ENCODE measurements around the gene LTO1.

LTO1 gene

DNA sequence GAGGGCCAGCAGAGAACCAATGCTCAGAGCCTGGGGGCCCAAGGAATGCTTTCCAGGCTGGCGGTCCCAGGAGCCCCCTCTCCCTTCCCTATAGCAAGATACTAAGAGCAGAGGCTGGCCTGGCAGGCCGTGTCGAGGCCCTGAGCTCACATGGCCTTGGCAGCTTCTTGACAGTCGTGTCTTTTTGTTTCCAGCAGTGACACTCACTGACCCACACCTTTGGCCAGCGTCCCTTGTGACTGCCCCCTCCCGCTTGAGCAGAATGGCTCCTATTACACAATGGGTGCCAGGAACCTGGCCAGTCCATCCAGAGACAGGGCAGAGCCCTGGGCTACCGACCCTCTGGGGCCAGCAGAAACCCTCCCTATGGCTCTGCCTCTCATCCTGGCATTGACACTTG is 40.6 kb downstream of the LTO1 start:
- Histone ChIP-seq H4K20me1 (ENCODE audit: insufficient read depth, low read length, poor library complexity, severe bottlenecking) (no peaks in the 10 kb centered on the region), H3K4me3 (ENCODE audit: low read length, poor library complexity, severe bottlenecking) (no peak overlapping the region), H3F3A (ENCODE audit: low read depth) (no peaks in the 10 kb centered on the region), H3K4me2 (ENCODE audit: low read depth, low read length, poor library complexity, severe bottlenecking) (no peak overlapping the region), H3K79me2 (ENCODE audit: insufficient read depth, low read length) (no peaks in the 10 kb centered on the region), H3K27me3 (ENCODE audit: insufficient read depth, low read length, poor library complexity, severe bottlenecking) (no peaks in the 10 kb centered on the region), H3K36me3 (ENCODE audit: insufficient read depth, low read length) (no peaks in the 10 kb centered on the region), H3K4me1 (ENCODE audit: insufficient read depth, low read length, poor library complexity, severe bottlenecking) (no peaks in the 10 kb centered on the region), H3K9ac (ENCODE audit: low read depth, low read length, poor library complexity, severe bottlenecking) (no peak overlapping the region), H2AFZ (ENCODE audit: low read length) (no peak overlapping the region), H3K9me3 (ENCODE audit: insufficient read depth, low read depth, low read length) (no peaks in the 10 kb centered on the region), H3K9me2 (replicated peaks; ENCODE audit: low read depth, low read length) (no peaks in the 10 kb centered on the region)
- no peak for TF ChIP-seq EZH2phosphoT487 (IDR thresholded peaks at IDR 0.05; ENCODE audit: borderline replicate concordance)
- no peak for TF ChIP-seq CTCF (conservative IDR thresholded peaks at IDR 0.05; ENCODE audit: low read length)

GRCh38 chr11:69634069-69634468 is 41.1 kb downstream of the LTO1 start:
- H3K27me3 ChIP-seq (ENCODE audit: insufficient read depth, low read length, poor library complexity, severe bottlenecking): no peaks in the 10 kb centered on the region
- no peak overlapping the region for H3K4me3 ChIP-seq (ENCODE audit: low read length, poor library complexity, severe bottlenecking)
- no peak overlapping the region for H3K9ac ChIP-seq (ENCODE audit: low read depth, low read length, poor library complexity, severe bottlenecking)
- no peaks in the 10 kb centered on the region for H3F3A ChIP-seq (ENCODE audit: low read depth)
- no peaks in the 10 kb centered on the region for H3K9me3 ChIP-seq (ENCODE audit: insufficient read depth, low read depth, low read length)
- no peak overlapping the region for H3K4me2 ChIP-seq (ENCODE audit: low read depth, low read length, poor library complexity, severe bottlenecking)
- no peaks in the 10 kb centered on the region for H3K9me2 ChIP-seq (replicated peaks; ENCODE audit: low read depth, low read length)
- no peaks in the 10 kb centered on the region for H3K4me1 ChIP-seq (ENCODE audit: insufficient read depth, low read length, poor library complexity, severe bottlenecking)
- no peaks in the 10 kb centered on the region for H4K20me1 ChIP-seq (ENCODE audit: insufficient read depth, low read length, poor library complexity, severe bottlenecking)
- H3K36me3 ChIP-seq (ENCODE audit: insufficient read depth, low read length): no peaks in the 10 kb centered on the region
- no peak overlapping the region for H2AFZ ChIP-seq (ENCODE audit: low read length)
- TF ChIP-seq CTCF (conservative IDR thresholded peaks at IDR 0.05; ENCODE audit: low read length) (no peak), EZH2phosphoT487 (IDR thresholded peaks at IDR 0.05; ENCODE audit: borderline replicate concordance) (no peak)
- no peaks in the 10 kb centered on the region for H3K79me2 ChIP-seq (ENCODE audit: insufficient read depth, low read length)

DNA sequence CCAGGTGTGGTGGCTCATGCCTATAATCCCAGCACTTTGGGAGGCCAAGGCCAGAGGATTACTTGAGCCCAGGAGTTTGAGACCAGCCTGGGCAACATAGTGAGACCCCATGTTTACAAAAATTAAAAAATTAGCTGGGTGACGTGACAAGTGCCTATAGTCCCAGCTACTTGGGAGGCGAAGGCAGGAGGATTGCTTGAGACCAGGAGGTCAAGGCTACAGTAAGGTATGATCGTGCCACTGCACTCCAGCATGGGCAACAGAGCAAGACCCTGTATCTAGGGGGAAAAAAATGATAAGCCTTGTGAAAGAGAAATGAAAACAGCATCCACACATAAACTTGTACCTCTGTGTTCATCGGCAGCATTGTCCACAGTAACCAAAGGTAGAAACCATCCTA is 42.3 kb downstream of the LTO1 start:
- H3K4me3 ChIP-seq (ENCODE audit: low read length, poor library complexity, severe bottlenecking): no peak overlapping the region
- H4K20me1 ChIP-seq (ENCODE audit: insufficient read depth, low read length, poor library complexity, severe bottlenecking): no peaks in the 10 kb centered on the region
- H2AFZ ChIP-seq (ENCODE audit: low read length): no peak overlapping the region
- H3K79me2 ChIP-seq (ENCODE audit: insufficient read depth, low read length): no peaks in the 10 kb centered on the region
- no peaks in the 10 kb centered on the region for H3K4me1 ChIP-seq (ENCODE audit: insufficient read depth, low read length, poor library complexity, severe bottlenecking)
- H3K4me2 ChIP-seq (ENCODE audit: low read depth, low read length, poor library complexity, severe bottlenecking): no peak overlapping the region
- no peaks in the 10 kb centered on the region for H3F3A ChIP-seq (ENCODE audit: low read depth)
- TF ChIP-seq EZH2phosphoT487 (IDR thresholded peaks at IDR 0.05; ENCODE audit: borderline replicate concordance) (no peak), CTCF (conservative IDR thresholded peaks at IDR 0.05; ENCODE audit: low read length) (no peak)
- H3K36me3 ChIP-seq (ENCODE audit: insufficient read depth, low read length): no peaks in the 10 kb centered on the region
- no peaks in the 10 kb centered on the region for H3K9me3 ChIP-seq (ENCODE audit: insufficient read depth, low read depth, low read length)
- H3K9me2 ChIP-seq (replicated peaks; ENCODE audit: low read depth, low read length): no peaks in the 10 kb centered on the region
- no peaks in the 10 kb centered on the region for H3K27me3 ChIP-seq (ENCODE audit: insufficient read depth, low read length, poor library complexity, severe bottlenecking)
- no peak overlapping the region for H3K9ac ChIP-seq (ENCODE audit: low read depth, low read length, poor library complexity, severe bottlenecking)
